Naive thymus-derived CD8-positive, alpha-beta T cell (primary cell): Measurements from ENCODE around the gene ENO4. TPM values are rescaled to one million over a fixed set of nuclear protein-coding genes. Genes with fewer than 3 reads are reported as not detected.

Experiments
- ATAC-seq, 2 donors: fragments of 150-1000 bp; cut with Tn5 transposase in 1 of 2; sonication (Bioruptor Pico), chemical (Tn5 transposase) in 1 of 2; 1 replicate in 1 of 2; 2 replicates in 1 of 2; pipeline ENCODE4 v1.10.0; 2021; ENCODE audit warnings: mild to moderate bottlenecking in 2 of 2, moderate library complexity in 2 of 2
- POLR2A ChIA-PET: fragments of 350-600 bp; sonication (Branson Sonifier 250); formaldehyde crosslinking; loops from one replicate; lab custom pipeline; 2021; ENCODE audit warnings: antibody characterized with exemption; lab: Charles Lee
- DNase-seq, 10 donors: peaks; one replicate each; pipeline versions ENCODE4 v3.0.0 to v3.0.0-alpha.2; 2020 to 2022
- H3K27ac Mint-ChIP-seq, 10 donors: one replicate each; pipeline ENCODE4 v1.8.0; 2020 to 2022; ENCODE audit warnings: mild to moderate bottlenecking in 10 of 10, mixed read lengths in 10 of 10, moderate library complexity in 4 of 10, inconsistent platforms in 1 of 10
- H3K27me3 Mint-ChIP-seq, 5 donors: one replicate each; pipeline ENCODE4 v1.8.0; 2021 to 2022; ENCODE audit warnings: mixed read lengths in 5 of 5
- H3K36me3 Mint-ChIP-seq, 3 donors: one replicate each; pipeline ENCODE4 v1.8.0; 2020 to 2022; ENCODE audit warnings: mixed read lengths in 3 of 3, mild to moderate bottlenecking in 2 of 3, inconsistent platforms in 1 of 3
- H3K4me1 Mint-ChIP-seq, 4 donors: one replicate each; pipeline ENCODE4 v1.8.0; 2021 to 2022; ENCODE audit warnings: mixed read lengths in 4 of 4
- H3K4me3 Mint-ChIP-seq, 10 donors: one replicate each; pipeline ENCODE4 v1.8.0; 2020 to 2022; ENCODE audit warnings: mild to moderate bottlenecking in 10 of 10, mixed read lengths in 10 of 10, moderate library complexity in 6 of 10, inconsistent platforms in 1 of 10
- H3K9me3 Mint-ChIP-seq, 9 donors: one replicate each; pipeline ENCODE4 v1.8.0; 2020 to 2022; ENCODE audit warnings: mixed read lengths in 9 of 9, mild to moderate bottlenecking in 3 of 9, inconsistent platforms in 1 of 9, moderate library complexity in 1 of 9
- polyA plus RNA-seq, 3 donors: library from polyadenylated mRNA; unstranded; fragments of 300-500 nt; fragmentation: Illumina TruSeq; gene quantifications; one replicate each; pipeline ENCODE4 v1.2.3, GENCODE V29; 2021
- total RNA-seq, 8 experiments: library from RNA in 2 of 8; stranded (reverse) in 2 of 8; gene quantifications; one replicate each; pipeline ENCODE4 v1.2.3 and lab custom pipeline; 2021 to 2026

Gene ENO4
- total and polyA plus RNA-seq, 5 experiments from 2014 or later: not detected

GRCh38 chr10:116857156-116857555, 7.9 kb downstream of the ENO4 start:
- ATAC-seq: no peak
- POLR2A ChIA-PET: no interaction called here
- no peak for DNase-seq
- Mint-ChIP-seq H3K4me3 (no peak overlapping the region), H3K27me3 (peaks cover under 1 to 20% (median 9%) of the 10 kb centered on the region in 5 donors), H3K9me3 (peaks cover 0 to 18% (median 6%) of the 10 kb centered on the region in 9 donors), H3K4me1 (no peaks in the 10 kb centered on the region), H3K27ac (no peak overlapping the region), H3K36me3 (peaks cover 0 to 6% (median 0%) of the 10 kb centered on the region in 3 donors)

- H3K4me3 Mint-ChIP-seq: no peak overlapping the region
- peaks cover 0 to 6% (median 0%) of the 10 kb centered on the region in 3 donors for H3K36me3 Mint-ChIP-seq
- ATAC-seq (no peak), DNase-seq (no peak)
- peaks cover 0 to 15% (median 8%) of the 10 kb centered on the region in 5 donors for H3K27me3 Mint-ChIP-seq
- POLR2A ChIA-PET: no interaction called here
- H3K4me1 Mint-ChIP-seq: no peaks in the 10 kb centered on the region
- H3K27ac Mint-ChIP-seq: no peak overlapping the region
- peaks cover 0 to 13% (median 4%) of the 10 kb centered on the region in 9 donors for H3K9me3 Mint-ChIP-seq
Observed at GRCh38 chr10:116861796-116862195, 12.5 kb downstream of the ENO4 start.

GRCh38 chr10:116864436-116864835, 15.1 kb downstream of the ENO4 start:
- H3K4me1 Mint-ChIP-seq: no peaks in the 10 kb centered on the region
- H3K36me3 Mint-ChIP-seq: no peaks in the 10 kb centered on the region
- POLR2A ChIA-PET: no interaction called here
- no peak overlapping the region for H3K4me3 Mint-ChIP-seq
- H3K27me3 Mint-ChIP-seq: peaks cover 0 to 17% (median 12%) of the 10 kb centered on the region in 5 donors
- ATAC-seq (no peak), DNase-seq (no peak)
- peaks cover 0 to 4% (median 0%) of the 10 kb centered on the region in 9 donors for H3K9me3 Mint-ChIP-seq
- no peak overlapping the region for H3K27ac Mint-ChIP-seq

GRCh38 chr10:116866066-116866465, 16.8 kb downstream of the ENO4 start:
- Mint-ChIP-seq H3K27ac (no peak overlapping the region), H3K4me1 (no peaks in the 10 kb centered on the region), H3K36me3 (no peaks in the 10 kb centered on the region), H3K9me3 (no peaks in the 10 kb centered on the region), H3K27me3 (peaks cover 0 to 10% (median 2%) of the 10 kb centered on the region in 5 donors), H3K4me3 (no peak overlapping the region)
- POLR2A ChIA-PET: no interaction called here
- no peak for DNase-seq
- no peak for ATAC-seq

GRCh38 chr10:116866987-116867595, 17.8 kb downstream of the ENO4 start:
- Mint-ChIP-seq H3K27ac (no peak overlapping the region), H3K9me3 (peaks cover 0 to 2% (median 0%) of the 10 kb centered on the region in 9 donors), H3K4me1 (no peaks in the 10 kb centered on the region), H3K27me3 (peaks cover 0 to 10% (median 3%) of the 10 kb centered on the region in 5 donors), H3K4me3 (no peak overlapping the region), H3K36me3 (no peaks in the 10 kb centered on the region)
- POLR2A ChIA-PET: no interaction called here
- ATAC-seq: no peak
- no peak for DNase-seq

GRCh38 chr10:116868198-116868676, 18.9 kb downstream of the ENO4 start:
- Mint-ChIP-seq H3K4me1 (no peaks in the 10 kb centered on the region), H3K36me3 (no peaks in the 10 kb centered on the region), H3K9me3 (peaks cover 0 to 9% (median 0%) of the 10 kb centered on the region in 9 donors), H3K27me3 (peaks cover 0 to 13% (median 9%) of the 10 kb centered on the region in 5 donors), H3K27ac (no peak overlapping the region), H3K4me3 (no peak overlapping the region)
- ATAC-seq (no peak), DNase-seq (no peak)
- POLR2A ChIA-PET: no interaction called here

- POLR2A ChIA-PET: no interaction called here
- Mint-ChIP-seq H3K27ac (no peak overlapping the region), H3K4me3 (no peak overlapping the region), H3K9me3 (peaks cover 0 to 9% (median 0%) of the 10 kb centered on the region in 9 donors), H3K27me3 (peaks cover 0 to 13% (median 7%) of the 10 kb centered on the region in 5 donors), H3K4me1 (no peaks in the 10 kb centered on the region), H3K36me3 (no peaks in the 10 kb centered on the region)
- DNase-seq: no peak
- ATAC-seq: no peak
Observed at GRCh38 chr10:116868722-116869121, 19.4 kb downstream of the ENO4 start.

GRCh38 chr10:116870949-116871348, 21.6 kb downstream of the ENO4 start:
- POLR2A ChIA-PET: no interaction called here
- Mint-ChIP-seq H3K36me3 (no peaks in the 10 kb centered on the region), H3K27ac (no peak overlapping the region), H3K4me1 (no peaks in the 10 kb centered on the region), H3K9me3 (peaks cover 0 to 9% (median 0%) of the 10 kb centered on the region in 9 donors), H3K27me3 (peaks cover 0 to 15% (median 7%) of the 10 kb centered on the region in 5 donors), H3K4me3 (no peak overlapping the region)
- no peak for DNase-seq
- no peak for ATAC-seq

- H3K27ac Mint-ChIP-seq: no peak overlapping the region
- H3K9me3 Mint-ChIP-seq: peaks cover 0 to 9% (median 0%) of the 10 kb centered on the region in 9 donors
- ATAC-seq: no peak
Observed at GRCh38 chr10:116873134-116873533, 23.8 kb downstream of the ENO4 start.

GRCh38 chr10:116875897-116876296, 26.6 kb downstream of the ENO4 start:
- Mint-ChIP-seq H3K27ac (no peak overlapping the region), H3K4me3 (no peak overlapping the region), H3K9me3 (peaks cover 0 to 9% (median 0%) of the 10 kb centered on the region in 9 donors), H3K4me1 (no peaks in the 10 kb centered on the region), H3K36me3 (no peaks in the 10 kb centered on the region), H3K27me3 (peaks cover 4 to 27% (median 10%) of the 10 kb centered on the region in 5 donors)
- POLR2A ChIA-PET: no interaction called here
- ATAC-seq (no peak), DNase-seq (no peak)

More at GRCh38 chr10:116873134-116873533, 23.8 kb downstream of the ENO4 start:
- Mint-ChIP-seq H3K4me3 (no peak overlapping the region), H3K36me3 (no peaks in the 10 kb centered on the region), H3K4me1 (no peaks in the 10 kb centered on the region), H3K27me3 (peaks cover 1 to 20% (median 6%) of the 10 kb centered on the region in 5 donors)
- POLR2A ChIA-PET: no interaction called here
- no peak for DNase-seq

GRCh38 chr10:116877391-116877790, 28.1 kb downstream of the ENO4 start:
- POLR2A ChIA-PET: no interaction called here

GRCh38 chr10:116878123-116878522, 28.8 kb downstream of the ENO4 start:
- H3K4me1 Mint-ChIP-seq: no peaks in the 10 kb centered on the region
- H3K4me3 Mint-ChIP-seq: no peak overlapping the region
- POLR2A ChIA-PET: no interaction called here
- no peaks in the 10 kb centered on the region for H3K36me3 Mint-ChIP-seq
- peaks cover 6 to 35% (median 14%) of the 10 kb centered on the region in 5 donors for H3K27me3 Mint-ChIP-seq
- DNase-seq (no peak), ATAC-seq (no peak)
- H3K9me3 Mint-ChIP-seq: no peaks in the 10 kb centered on the region
- no peak overlapping the region for H3K27ac Mint-ChIP-seq

More at GRCh38 chr10:116877391-116877790, 28.1 kb downstream of the ENO4 start:
- Mint-ChIP-seq H3K27me3 (peaks cover 6 to 38% (median 15%) of the 10 kb centered on the region in 5 donors), H3K4me3 (no peak overlapping the region), H3K36me3 (no peaks in the 10 kb centered on the region), H3K9me3 (peaks cover 0 to 5% (median 0%) of the 10 kb centered on the region in 9 donors), H3K27ac (peak overlapping the region in 1 of 10 donors; percentile 84), H3K4me1 (no peaks in the 10 kb centered on the region)
- DNase-seq (no peak), ATAC-seq (no peak)

- Mint-ChIP-seq H3K27me3 (peaks cover 14 to 35% (median 14%) of the 10 kb centered on the region in 5 donors), H3K9me3 (no peaks in the 10 kb centered on the region), H3K4me1 (no peaks in the 10 kb centered on the region), H3K27ac (no peak overlapping the region), H3K36me3 (no peaks in the 10 kb centered on the region), H3K4me3 (no peak overlapping the region)
- no peak for ATAC-seq
- POLR2A ChIA-PET: no interaction called here
- DNase-seq: no peak
Observed at GRCh38 chr10:116879817-116880216, 30.5 kb downstream of the ENO4 start.
